ENCODE results near the gene CLMN. TPM values are rescaled to one million over a fixed set of nuclear protein-coding genes. Genes with fewer than 3 reads are reported as not detected.

The CLMN gene
- total RNA-seq, 3 donors from 2014 or later (not counting 1 experiment from before 2014, with no cell fraction given) = 0.80 to 2.0 (median 1.8) TPM

GRCh38 chr14:95200404-95200803 is 119.3 kb downstream of the CLMN start:
- H3K4me1 ChIP-seq (ENCODE audit: control insufficient read depth, insufficient read depth, low read length) = no peaks in the 10 kb centered on the region
- H3K4me3 Mint-ChIP-seq = no peak overlapping the region
- no peaks in the 10 kb centered on the region for H3K36me3 Mint-ChIP-seq
- H3K27me3 Mint-ChIP-seq (ENCODE audit: low read depth in 2 of 2) = peaks cover 6 to 31% of the 10 kb centered on the region in 2 donors
- no peaks in the 10 kb centered on the region for H3K9me3 ChIP-seq (ENCODE audit: control insufficient read depth, insufficient read depth, low read length)
- WGBS (ENCODE audit: insufficient coverage) = 82% methylated on average over 7 of the region's 7 CpGs
- H3K4me3 ChIP-seq (ENCODE audit: low read length) = no peak overlapping the region
- no peaks in the 10 kb centered on the region for H3K36me3 ChIP-seq (ENCODE audit: control insufficient read depth, insufficient read depth, low read length)
- H3K9me3 Mint-ChIP-seq = no peaks in the 10 kb centered on the region
- TF ChIP-seq CTCF (IDR thresholded peaks at IDR 0.05) = no peak
- intact Hi-C loops (cut with micrococcal nuclease) = no loop called here
- no peak overlapping the region for H3K27ac Mint-ChIP-seq
- H3K4me1 Mint-ChIP-seq = peaks cover 0 to 5% of the 10 kb centered on the region in 2 donors
- DNase-seq (no peak), ATAC-seq (no peak)
- H3K27me3 ChIP-seq (ENCODE audit: control insufficient read depth, insufficient read depth, low read length) = no peaks in the 10 kb centered on the region
- H3K27ac ChIP-seq (ENCODE audit: low read length) = no peak overlapping the region

- intact Hi-C loops (cut with micrococcal nuclease) = no loop called here
- Mint-ChIP-seq H3K9me3 (no peaks in the 10 kb centered on the region), H3K27me3 (ENCODE audit: low read depth in 2 of 2) (peaks cover 8 to 28% of the 10 kb centered on the region in 2 donors), H3K4me3 (no peak overlapping the region), H3K36me3 (no peaks in the 10 kb centered on the region), H3K4me1 (peaks cover 0 to 5% of the 10 kb centered on the region in 2 donors), H3K27ac (no peak overlapping the region)
- no peaks in the 10 kb centered on the region for H3K36me3 ChIP-seq (ENCODE audit: control insufficient read depth, insufficient read depth, low read length)
- no peaks in the 10 kb centered on the region for H3K4me1 ChIP-seq (ENCODE audit: control insufficient read depth, insufficient read depth, low read length)
- no peak for TF ChIP-seq CTCF (IDR thresholded peaks at IDR 0.05)
- no peak for ATAC-seq
- H3K4me3 ChIP-seq (ENCODE audit: low read length) = no peak overlapping the region
- 80% methylated on average over 7 of the region's 8 CpGs for WGBS (ENCODE audit: insufficient coverage)
- H3K27me3 ChIP-seq (ENCODE audit: control insufficient read depth, insufficient read depth, low read length) = no peaks in the 10 kb centered on the region
- H3K27ac ChIP-seq (ENCODE audit: low read length) = no peak overlapping the region
- DNase-seq = no peak
- H3K9me3 ChIP-seq (ENCODE audit: control insufficient read depth, insufficient read depth, low read length) = no peaks in the 10 kb centered on the region
Measured at GRCh38 chr14:95199298-95199983, 120.3 kb downstream of the CLMN start.

GRCh38 chr14:95198320-95198719 is 121.4 kb downstream of the CLMN start:
- H3K27me3 Mint-ChIP-seq (ENCODE audit: low read depth in 2 of 2) = peaks cover 8 to 20% of the 10 kb centered on the region in 2 donors
- intact Hi-C loops (cut with micrococcal nuclease) = no loop called here

More at GRCh38 chr14:95198320-95198719, 121.4 kb downstream of the CLMN start:
- H3K9me3 Mint-ChIP-seq = no peaks in the 10 kb centered on the region
- TF ChIP-seq CTCF (IDR thresholded peaks at IDR 0.05) = no peak
- WGBS (ENCODE audit: insufficient coverage) = 89% methylated on average over 9 of the region's 9 CpGs
- Histone ChIP-seq H3K4me3 (ENCODE audit: low read length) (no peak overlapping the region), H3K4me1 (ENCODE audit: control insufficient read depth, insufficient read depth, low read length) (no peaks in the 10 kb centered on the region), H3K27me3 (ENCODE audit: control insufficient read depth, insufficient read depth, low read length) (no peaks in the 10 kb centered on the region), H3K9me3 (ENCODE audit: control insufficient read depth, insufficient read depth, low read length) (no peaks in the 10 kb centered on the region), H3K36me3 (ENCODE audit: control insufficient read depth, insufficient read depth, low read length) (no peaks in the 10 kb centered on the region), H3K27ac (ENCODE audit: low read length) (no peak overlapping the region)
- H3K4me3 Mint-ChIP-seq = no peak overlapping the region
- ATAC-seq = no peak
- H3K36me3 Mint-ChIP-seq = no peaks in the 10 kb centered on the region
- no peak for DNase-seq
- no peak overlapping the region for H3K27ac Mint-ChIP-seq
- peaks cover 0 to 5% of the 10 kb centered on the region in 2 donors for H3K4me1 Mint-ChIP-seq

Measured in natural killer cell (primary cell).